HG03460 (cell line): ENCODE results near the gene S100P.
"Not testable (repeated sequence)": the region's sequence is repeated elsewhere in the genome, so short reads cannot be mapped to it uniquely, and the experiment has no call there.

Experiments used
- ATAC-seq: cut with Tn5 transposase; IDR thresholded peaks from one replicate; pipeline ENCODE4 v1.9.1; 2021; ENCODE audit not compliant: unreplicated experiment

Gene S100P

DNA sequence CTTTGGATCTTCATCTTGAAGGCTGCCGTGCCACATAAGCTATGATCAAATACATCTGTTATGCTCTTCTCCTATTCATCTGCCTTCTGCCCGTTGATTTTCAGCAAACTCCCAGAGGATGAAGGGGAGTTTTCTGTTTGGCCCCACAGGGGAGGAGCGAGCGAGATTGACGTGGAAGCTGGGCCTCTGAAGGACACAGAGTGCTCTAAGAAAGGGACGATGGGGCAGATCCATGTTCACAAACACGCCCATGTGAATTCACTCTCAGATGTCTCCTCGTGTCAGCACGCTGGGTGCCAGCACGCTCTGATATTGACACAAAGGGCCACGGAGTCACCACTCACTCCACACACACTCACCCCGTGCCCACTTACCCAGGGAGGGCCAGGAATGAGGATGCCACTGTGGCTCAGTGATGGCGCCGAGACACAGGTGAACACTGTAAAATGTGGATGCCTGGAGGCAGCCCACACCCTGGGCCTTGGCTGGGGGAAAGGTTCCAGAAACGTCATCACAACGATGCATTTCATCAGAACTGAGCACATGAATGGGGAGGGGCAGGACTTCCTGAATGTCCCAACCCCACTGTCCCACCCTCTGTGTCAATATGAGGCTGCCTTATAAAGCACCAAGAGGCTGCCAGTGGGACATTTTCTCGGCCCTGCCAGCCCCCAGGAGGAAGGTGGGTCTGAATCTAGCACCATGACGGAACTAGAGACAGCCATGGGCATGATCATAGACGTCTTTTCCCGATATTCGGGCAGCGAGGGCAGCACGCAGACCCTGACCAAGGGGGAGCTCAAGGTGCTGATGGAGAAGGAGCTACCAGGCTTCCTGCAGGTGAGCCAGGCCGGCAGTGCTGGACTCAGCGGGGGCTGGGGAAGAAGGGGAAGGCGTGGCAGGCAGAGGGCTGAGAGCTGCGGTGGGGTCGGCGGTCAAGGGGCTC lies at the start of gene S100P:
TSS of gene S100P (plus strand) at position 648 of the 946 bp plus-strand sequence. CDS start at position 703, 55 bp downstream.
- no peak for ATAC-seq

DNA sequence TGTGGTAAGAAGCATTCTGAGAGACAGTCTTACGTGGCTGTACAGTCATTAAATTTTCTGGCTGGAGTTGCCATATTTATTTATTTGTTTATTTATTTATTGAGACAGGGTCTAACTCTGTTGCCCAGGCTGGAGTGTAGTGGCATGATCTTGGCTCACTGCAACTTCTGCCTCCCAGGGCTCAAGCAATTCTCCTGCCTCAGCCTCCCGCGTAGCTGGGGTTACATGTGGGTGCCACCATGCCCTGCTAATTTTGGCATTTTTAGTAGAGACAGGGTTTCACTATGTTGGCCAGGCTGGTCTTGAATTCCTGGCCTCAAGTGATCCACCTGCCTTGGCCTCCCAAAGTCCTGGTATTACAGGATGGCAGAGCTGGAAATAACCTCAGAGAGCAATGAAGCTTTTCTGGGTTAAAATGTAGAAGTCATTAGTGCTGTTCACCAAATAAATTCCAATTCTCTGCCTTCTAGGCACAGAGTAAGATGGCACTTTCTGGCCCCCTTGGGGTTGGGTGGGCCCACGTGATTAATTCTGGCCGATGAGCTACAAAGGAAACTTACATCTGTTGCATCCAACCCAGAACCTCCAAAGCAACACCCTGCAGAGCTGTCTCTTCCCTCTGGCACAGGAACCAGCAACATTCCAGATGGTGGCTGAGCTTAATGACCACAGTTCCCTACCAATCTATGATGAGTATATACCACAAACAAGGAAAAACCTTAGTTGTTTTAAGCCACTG lies 48.7 kb upstream of the S100P start:
- no peak for ATAC-seq

DNA sequence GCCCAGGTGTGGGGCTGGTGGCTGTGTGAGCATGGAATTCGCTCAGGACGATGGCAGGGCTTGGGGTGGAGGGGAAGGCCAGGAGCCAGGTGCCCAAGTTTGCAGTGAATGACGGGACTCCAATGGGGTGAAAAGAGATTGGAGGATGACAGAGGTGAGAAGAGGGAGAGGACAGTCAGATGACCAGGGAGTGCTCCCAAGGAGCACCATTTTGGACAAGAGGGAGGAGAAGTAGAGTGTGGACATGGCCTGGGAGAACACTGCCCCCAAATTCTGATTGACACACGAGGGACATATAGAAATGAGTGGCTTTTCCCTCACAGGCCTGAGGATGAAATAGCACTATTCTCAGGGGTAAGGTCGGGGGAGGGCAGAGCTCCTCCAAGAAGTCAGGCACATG lies 46.5 kb upstream of the S100P start:
- no peak for ATAC-seq

DNA sequence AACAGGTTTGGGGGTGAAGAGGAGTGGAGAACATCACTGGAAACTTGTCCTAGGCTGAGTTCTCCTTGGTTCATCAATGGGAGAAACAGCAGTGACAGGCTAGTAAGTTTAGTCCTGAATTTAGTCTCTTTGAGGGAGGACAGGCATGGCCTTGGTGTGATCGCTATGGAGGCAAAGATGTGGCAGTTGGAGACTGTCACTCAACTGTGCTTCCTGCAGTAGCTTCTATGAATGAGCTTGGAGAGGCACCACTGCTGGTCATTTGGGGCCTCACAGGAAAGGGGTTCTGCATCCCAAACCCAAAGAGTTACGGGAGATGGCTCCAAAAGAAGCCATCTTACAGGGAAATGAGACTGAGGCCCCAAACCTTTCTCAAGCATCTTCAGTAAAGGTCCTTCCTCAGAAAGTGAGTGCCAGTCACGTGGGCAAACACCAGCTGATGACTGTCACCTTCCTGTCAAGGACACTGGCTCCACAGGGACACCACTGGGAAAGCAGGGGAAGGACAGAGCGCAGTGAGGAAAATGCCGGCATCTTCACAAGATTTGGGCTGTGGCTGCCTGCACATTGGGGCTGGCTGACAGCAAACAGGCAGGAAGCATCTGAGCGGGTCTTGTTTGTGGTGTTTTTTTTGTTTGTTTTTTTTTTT lies 46.0 kb upstream of the S100P start:
- no peak for ATAC-seq

DNA sequence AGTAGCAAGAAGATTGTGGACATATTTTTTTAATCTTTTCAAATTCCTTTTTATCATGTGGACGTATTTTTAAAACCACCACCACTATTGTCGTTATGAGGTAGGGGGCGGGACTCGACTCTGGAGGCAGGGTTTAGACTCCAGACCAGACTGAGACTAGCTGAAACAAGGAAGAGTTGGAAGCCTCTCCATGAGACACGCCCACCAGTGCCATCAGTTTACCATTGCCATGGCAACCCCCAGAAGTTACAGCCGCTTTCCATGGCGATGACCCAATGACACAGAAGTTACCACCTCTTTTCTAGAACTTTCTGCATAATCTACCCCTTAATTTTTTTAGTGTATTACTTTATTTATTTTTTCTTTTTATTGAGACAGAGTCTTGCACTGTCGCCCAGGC lies 44.5 kb upstream of the S100P start:
- no peak for ATAC-seq

DNA sequence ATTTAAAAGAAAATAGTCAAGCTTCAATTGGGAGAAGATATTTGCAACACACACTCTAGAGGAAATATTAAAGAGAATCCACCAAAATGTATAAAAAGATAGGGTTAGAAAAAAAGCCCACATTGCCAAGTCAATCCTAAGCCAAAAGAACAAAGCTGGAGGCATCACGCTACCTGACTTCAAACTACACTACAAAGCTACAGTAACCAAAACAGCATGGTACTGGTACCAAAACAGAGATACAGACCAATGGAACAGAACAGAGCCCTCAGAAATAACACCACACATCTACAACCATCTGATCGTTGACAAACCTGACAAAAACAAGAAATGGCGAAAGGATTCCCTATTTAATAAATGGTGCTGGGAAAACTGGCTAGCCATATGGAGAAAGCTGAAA lies 39.5 kb upstream of the S100P start:
- not testable (repeated sequence) for ATAC-seq

DNA sequence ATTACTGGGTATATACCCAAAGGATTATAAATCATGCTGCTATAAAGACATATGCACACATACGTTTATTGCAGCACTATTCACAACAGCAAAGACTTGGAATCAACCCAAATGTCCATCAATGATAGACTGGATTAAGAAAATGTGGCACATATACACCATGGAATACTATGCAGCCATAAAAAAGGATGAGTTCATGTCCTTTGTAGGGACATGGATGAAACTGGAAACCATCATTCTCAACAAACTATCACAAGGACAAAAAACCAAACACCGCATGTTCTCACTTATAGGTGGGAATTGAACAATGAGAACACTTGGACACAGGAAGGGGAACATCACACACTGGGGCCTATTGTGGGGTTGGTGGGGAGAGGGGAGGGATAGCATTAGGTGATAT lies 38.4 kb upstream of the S100P start:
- not testable (repeated sequence) for ATAC-seq

DNA sequence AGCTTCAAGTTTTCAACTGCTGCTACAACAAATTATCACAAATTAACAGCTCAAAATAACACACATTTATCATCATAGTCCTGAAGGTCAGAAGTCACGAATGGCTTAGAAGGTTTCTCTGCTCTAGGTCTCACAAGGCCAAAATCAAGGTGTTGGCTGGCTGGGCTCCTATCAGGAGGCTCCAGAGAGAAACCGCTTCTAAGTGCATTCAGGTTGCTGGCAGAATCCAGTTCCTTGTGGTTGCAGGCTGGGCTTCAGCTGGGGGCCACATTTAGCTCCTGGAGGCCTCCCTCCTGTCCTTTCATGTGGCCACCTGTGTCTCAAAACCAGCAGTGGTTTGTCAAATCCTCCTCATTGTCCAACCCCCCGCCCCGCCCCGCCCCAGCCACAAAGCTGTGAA lies 37.8 kb upstream of the S100P start:
- ATAC-seq = no peak

DNA sequence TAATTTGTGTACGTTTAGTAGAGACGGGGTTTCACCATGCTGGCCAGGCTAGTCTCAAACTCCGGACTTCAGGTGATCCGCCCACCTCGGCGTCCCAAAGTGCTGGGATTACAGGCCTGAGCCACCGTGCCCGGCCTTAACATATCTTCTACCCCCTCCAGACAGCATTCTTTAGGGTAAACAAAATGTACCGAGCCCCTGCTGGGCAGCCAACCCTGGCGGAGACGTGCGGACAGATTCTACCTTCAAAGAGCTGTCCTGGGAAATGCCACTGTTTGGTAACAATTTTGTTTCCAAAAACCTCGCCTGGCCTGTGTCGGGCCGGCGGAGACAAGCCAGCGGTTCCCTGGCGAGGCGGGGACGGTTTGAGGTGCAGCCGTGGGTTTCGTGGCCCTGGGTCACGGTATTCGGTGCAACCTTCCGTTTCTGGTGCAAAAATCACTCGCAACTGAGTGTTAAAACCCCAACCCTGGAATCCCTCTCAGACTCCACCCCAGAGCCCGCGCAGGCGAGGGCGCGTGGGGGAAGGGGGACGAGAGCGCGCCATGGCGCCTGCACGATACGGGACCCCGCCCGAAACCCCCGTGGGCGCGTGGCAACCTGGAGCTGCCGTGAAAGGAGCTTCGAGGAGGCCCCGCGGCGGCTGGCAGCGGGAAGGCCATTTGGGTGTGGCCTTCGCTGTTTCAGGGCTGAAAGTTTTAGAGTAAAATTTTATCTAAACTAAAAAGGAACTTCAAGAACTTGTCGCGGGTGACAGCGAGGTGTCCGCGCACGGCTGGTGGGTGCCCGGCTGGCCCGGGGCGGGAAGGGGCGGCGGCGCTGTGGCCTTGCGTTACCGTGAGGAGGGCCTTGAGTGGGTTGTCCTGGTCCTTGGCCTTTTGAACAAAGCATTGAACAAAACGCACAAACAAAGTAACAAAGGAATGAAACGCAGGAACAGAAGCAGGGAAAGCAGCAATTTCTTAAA lies 36.2 kb upstream of the S100P start:
- ATAC-seq = no peak

DNA sequence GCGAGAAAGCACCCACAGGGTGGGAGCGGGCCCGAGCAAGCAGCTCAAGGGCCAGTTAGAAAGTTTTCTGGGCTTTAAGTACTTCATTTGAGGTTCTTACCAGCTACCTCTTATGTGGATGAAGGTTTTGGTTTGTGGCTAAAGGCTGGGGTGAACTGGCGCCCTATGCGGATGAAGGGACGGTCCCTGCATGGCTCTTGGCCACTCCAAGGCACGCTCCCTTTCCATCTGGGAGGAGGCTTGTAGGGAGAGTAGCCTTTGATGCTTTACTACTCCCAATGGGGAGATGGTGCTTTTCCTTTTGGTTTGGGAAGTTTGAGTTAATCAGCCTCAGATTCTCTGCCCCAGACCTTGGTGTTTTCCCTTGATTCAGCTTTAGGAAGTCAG lies 35.5 kb upstream of the S100P start:
- no peak for ATAC-seq

DNA sequence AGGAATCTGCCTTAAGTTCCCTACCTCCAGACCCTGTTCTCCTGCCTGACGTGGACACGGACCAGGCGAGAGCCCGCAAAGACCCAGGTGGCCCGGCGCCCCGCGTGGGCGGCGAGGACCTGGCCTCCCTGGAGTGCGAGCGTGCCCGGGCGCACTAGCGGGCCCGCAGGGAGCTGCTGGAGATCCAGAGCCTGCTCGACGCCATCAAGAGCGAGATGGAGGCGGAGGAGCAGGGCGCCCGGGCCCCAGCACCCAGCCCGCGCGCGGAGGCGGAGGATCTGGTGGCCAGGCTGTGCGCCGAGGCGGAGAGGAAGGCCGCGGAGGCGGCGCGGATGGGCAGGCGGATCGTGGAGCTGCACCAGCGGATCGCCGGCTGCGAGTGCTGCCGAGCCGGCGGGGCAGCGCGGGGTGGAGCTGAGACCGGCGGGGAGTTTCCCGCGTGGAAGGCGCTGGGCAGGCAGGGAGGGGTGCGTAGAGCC lies 35.0 kb upstream of the S100P start:
- no peak for ATAC-seq

DNA sequence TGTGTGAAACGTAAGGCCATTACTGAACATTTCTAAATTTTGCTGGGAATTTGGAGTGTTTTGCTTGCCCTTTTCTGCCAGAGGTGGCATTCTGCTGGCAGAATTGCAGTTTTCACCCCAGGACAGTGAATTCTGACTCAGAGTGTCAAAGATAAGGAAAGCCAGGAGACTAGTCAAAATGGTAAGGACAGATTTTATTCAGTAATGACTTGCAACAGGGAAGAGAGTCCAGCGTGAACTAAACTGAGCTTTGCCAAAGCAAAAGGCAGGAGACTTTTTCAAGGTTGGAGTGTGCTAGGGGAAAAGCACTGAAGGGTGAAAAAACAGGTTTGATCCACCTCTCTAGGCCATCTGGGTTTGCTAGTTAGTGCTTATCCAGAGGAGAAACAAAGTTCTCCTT lies 33.8 kb upstream of the S100P start:
- no peak for ATAC-seq

DNA sequence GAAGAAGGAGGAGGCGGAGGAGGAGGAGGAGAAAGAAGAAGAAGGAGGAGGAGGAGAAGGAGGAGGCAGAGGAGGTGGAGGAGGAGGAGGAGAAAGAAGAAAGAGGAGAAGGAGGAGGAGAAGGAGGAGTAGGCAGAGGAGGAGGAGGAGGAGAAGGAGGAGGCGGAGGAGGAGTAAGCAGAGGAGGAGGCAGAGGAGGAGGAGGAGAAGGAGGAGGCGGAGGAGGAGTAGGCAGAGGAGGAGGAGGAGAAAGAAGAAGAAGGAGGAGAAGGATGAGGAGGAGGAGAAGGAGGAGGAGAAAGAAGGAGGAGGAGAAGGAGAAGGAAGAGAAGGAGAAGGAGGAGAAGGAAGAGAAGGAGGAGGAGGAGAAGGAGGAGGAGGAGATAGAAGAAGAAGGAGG lies 33.2 kb upstream of the S100P start:
- ATAC-seq = no peak

DNA sequence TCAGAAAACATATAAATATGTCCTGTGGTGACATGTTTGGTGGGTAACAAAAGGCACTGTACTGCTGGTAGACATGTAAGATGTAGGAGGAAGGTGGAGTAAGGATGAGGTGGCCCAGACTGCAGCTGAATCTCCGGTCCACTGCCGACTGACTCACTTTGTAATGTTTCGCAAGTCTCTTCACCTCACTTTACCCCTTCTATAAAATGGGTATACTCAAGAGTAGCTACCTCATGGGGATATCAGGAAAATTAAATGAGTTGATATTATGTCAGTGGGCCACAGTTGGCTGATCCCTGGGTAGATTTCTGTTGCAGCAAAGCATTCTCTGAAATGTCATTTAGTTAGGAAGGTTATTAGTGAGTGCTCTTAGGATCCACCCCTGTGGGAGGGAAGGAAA lies 31.1 kb upstream of the S100P start:
- no peak for ATAC-seq

DNA sequence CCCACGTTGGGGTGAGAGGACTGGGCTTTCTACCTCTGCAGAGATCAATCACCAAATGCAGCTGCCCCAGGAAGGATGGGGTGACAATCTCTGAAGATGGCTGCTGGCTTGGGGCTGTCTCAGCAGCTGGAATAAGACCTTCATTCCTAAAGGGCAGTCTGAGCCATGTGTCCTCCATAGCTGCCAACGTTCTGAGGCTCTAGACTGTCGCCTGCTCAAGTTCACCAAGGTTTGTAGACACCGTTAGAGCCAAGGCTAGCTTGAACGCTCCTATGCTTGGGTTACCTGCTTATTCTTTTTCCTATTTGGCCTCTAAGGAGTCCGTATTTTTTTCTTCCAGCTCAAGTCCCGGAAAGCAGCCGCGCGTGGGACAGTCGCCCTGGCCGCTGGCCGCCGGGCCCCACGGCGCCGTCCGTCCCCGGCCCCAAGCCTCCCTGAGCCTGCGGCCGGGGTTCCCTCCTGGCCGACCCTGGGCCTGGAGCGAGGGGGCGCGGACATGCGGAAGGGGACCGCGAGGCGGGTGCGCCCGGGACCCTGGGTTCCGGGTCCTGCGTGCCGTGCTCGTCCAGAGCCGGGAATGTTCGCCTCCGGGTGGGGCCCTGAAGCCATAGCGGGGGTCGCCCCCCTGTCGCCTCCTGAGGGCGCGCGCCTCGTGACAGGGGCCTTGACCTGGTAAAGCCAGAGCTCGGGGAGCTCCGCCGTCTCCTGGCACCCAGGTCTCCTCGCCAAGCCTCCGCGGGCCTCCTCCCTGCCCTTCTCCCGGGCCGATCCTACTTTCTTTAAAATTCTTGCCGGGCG lies 29.9 kb upstream of the S100P start:
- no peak for ATAC-seq

DNA sequence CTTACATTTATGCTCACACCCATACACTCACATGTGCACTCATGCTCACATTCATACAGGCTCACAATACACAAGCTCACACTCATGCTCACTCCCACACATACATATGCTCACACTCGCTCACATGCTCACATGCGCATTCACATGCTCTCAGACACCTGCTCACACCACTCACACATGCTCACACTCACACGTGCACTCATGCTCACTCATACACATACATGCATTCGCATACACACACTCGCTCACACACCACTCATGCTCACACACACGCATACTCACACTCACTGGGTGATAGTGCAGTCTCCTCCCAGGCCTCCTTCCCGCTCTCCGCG lies 28.4 kb upstream of the S100P start:
- ATAC-seq = no peak

DNA sequence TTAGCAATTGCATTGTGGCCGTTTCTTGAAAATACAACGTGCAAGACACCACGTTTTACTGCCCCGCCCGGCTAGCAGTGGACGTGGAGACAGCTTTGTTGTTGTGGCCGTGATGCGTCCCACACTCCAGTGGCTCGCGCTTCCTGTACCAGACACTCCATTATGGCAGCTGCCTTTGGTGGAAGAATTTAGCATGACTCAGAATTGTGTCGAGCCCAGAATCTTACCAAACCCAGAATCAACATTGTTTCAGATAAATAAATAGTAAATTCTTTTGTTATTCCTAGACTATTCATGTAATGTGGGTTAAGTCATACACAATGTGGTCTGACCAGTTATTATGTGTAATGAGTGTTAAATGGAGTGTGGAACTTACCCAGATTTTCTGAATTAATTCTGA lies 25.3 kb upstream of the S100P start:
- ATAC-seq = no peak

DNA sequence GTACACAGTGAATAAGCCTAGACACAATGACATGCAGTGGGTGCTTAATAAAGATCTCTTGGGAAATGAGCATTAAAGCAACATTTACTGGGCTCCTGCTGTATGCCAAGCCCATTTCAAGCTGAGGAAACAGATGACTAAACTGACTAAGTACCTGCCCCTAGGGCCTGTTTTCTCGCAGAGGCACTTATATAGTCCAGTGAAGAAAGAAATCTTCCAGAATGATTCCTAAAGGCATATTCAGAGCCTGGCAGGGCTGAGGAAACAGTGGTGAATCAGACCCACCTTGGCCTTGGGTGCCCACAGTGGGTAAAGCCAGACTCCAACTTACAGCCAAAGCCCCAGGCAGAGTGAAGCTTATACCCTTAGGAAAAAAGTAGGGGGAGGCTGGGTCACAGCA lies 22.0 kb upstream of the S100P start:
- ATAC-seq = no peak

DNA sequence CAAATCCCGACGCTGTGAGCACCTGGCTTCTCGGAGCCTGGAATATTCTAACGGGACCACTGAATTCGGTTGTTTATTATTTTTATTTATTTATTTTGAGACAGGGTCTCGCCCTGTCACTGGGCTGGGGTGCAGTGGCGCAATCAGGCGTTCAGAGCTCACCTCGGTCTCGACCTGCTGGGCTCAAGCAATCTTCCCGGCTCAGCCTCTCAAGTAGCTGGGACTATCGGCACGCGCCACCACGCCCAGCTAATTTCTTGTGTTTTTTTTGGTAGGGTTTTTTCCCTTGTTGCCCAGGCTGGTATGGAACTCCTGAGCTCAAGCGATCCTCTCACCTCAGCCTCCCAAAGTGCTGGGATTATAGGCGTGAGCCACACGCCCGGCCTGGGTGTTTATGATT lies 21.5 kb upstream of the S100P start:
- no peak for ATAC-seq
